Glutamatergic neuron (in vitro differentiated cells): Measurements from ENCODE around the gene ZNF48. TPM values are rescaled to one million over a fixed set of nuclear protein-coding genes. Genes with fewer than 3 reads are reported as not detected.

Experiments used
- DNase-seq: peaks from one replicate; pipeline ENCODE4 v3.0.0; 2022
- H3K27ac Mint-ChIP-seq: one replicate; pipeline ENCODE4 v1.8.0; 2020; ENCODE audit warnings: mild to moderate bottlenecking, mixed read lengths, inconsistent platforms; ENCODE audit not compliant: unreplicated experiment
- H3K27me3 Mint-ChIP-seq: one replicate; pipeline ENCODE4 v1.8.0; 2020; ENCODE audit warnings: mild to moderate bottlenecking, moderate library complexity, mixed read lengths, inconsistent platforms; ENCODE audit not compliant: unreplicated experiment
- H3K36me3 Mint-ChIP-seq: one replicate; pipeline ENCODE4 v1.8.0; 2020; ENCODE audit warnings: mild to moderate bottlenecking, mixed read lengths, inconsistent platforms; ENCODE audit not compliant: unreplicated experiment
- H3K4me1 Mint-ChIP-seq: one replicate; pipeline ENCODE4 v1.8.0; 2020; ENCODE audit warnings: mild to moderate bottlenecking, low read depth, mixed read lengths, inconsistent platforms; ENCODE audit not compliant: unreplicated experiment
- H3K4me3 Mint-ChIP-seq: one replicate; pipeline ENCODE4 v1.8.0; 2020; ENCODE audit warnings: mild to moderate bottlenecking, mixed read lengths, inconsistent platforms; ENCODE audit not compliant: unreplicated experiment
- H3K9me3 Mint-ChIP-seq: one replicate; pipeline ENCODE4 v1.8.0; 2020; ENCODE audit warnings: mild to moderate bottlenecking, moderate library complexity, mixed read lengths, inconsistent platforms; ENCODE audit not compliant: unreplicated experiment
- CTCF ChIP-seq: fragments of 200-600 bp; sonication (generic); IDR thresholded peaks from one replicate; pipeline ENCODE4 v1.5.0; 2021; ENCODE audit not compliant: partially characterized antibody, unreplicated experiment
- total RNA-seq: library from RNA; stranded (reverse); fragmentation: NEBNext Ultra II Directional; extraction: Animal tissue kit (Norgen Biotek cat#: 25700); gene quantifications from one replicate; pipeline ENCODE4 v1.2.1, GENCODE V29; 2021; ENCODE audit not compliant: unreplicated experiment

ZNF48 gene
- total RNA-seq, 1 donor from 2014 or later = 74.7 TPM

GRCh38 chr16:30380803-30381208 is 14.4 kb upstream of the ZNF48 start:
- peak overlapping the region; percentile 46 for H3K4me3 Mint-ChIP-seq
- H3K27ac Mint-ChIP-seq = no peak overlapping the region
- no peak for DNase-seq
- H3K4me1 Mint-ChIP-seq = peaks cover 8% of the 10 kb centered on the region
- H3K9me3 Mint-ChIP-seq = peaks cover 7% of the 10 kb centered on the region
- no peak for TF ChIP-seq CTCF
- H3K36me3 Mint-ChIP-seq = peaks cover 4% of the 10 kb centered on the region
- peaks cover 19% of the 10 kb centered on the region for H3K27me3 Mint-ChIP-seq

GRCh38 chr16:30381291-30382041 is 13.8 kb upstream of the ZNF48 start:
- peaks cover 19% of the 10 kb centered on the region for H3K27me3 Mint-ChIP-seq
- no peak for TF ChIP-seq CTCF
- peaks cover 4% of the 10 kb centered on the region for H3K36me3 Mint-ChIP-seq
- peaks cover 8% of the 10 kb centered on the region for H3K4me1 Mint-ChIP-seq
- H3K9me3 Mint-ChIP-seq = peaks cover 7% of the 10 kb centered on the region
- no peak overlapping the region for H3K27ac Mint-ChIP-seq
- no peak for DNase-seq
- no peak overlapping the region for H3K4me3 Mint-ChIP-seq

GRCh38 chr16:30382111-30382881 is 12.9 kb upstream of the ZNF48 start, which contains the start of gene SEPTIN1:
Gene SEPTIN1, minus strand, starts transcription at chr16:30382561. Its CDS starts 19 bp downstream, at chr16:30382542.
- TF ChIP-seq CTCF = no peak
- no peak within 1 kb of the TSS for H3K4me3 Mint-ChIP-seq
- H3K27ac Mint-ChIP-seq = no peak within 1 kb of the TSS
- DNase-seq = no peak
- H3K9me3 Mint-ChIP-seq = peaks cover 5% of the 10 kb centered on the region
- peaks cover 4% of the 10 kb centered on the region for H3K36me3 Mint-ChIP-seq
- H3K4me1 Mint-ChIP-seq = peaks cover 5% of the 10 kb centered on the region
- H3K27me3 Mint-ChIP-seq = peaks cover 15% of the 10 kb centered on the region

GRCh38 chr16:30383521-30383920 is 11.7 kb upstream of the ZNF48 start:
- Mint-ChIP-seq H3K9me3 (peaks cover 4% of the 10 kb centered on the region), H3K4me1 (peaks cover 3% of the 10 kb centered on the region), H3K27ac (no peak overlapping the region), H3K27me3 (peaks cover 6% of the 10 kb centered on the region), H3K4me3 (no peak overlapping the region), H3K36me3 (peaks cover 4% of the 10 kb centered on the region)
- TF ChIP-seq CTCF = no peak
- DNase-seq = no peak
